Activated CD4-positive, CD25-positive, alpha-beta regulatory T cell treated with anti-CD3 and anti-CD28 coated beads, Interleukin-2, amount 50 U/mL, for 72 hours (primary cell): Measurements from ENCODE around the gene FRMD1.

ENCODE experiments used
- DNase-seq: peaks from one replicate; pipeline ENCODE4 v3.0.0; 2021

Gene FRMD1

DNA sequence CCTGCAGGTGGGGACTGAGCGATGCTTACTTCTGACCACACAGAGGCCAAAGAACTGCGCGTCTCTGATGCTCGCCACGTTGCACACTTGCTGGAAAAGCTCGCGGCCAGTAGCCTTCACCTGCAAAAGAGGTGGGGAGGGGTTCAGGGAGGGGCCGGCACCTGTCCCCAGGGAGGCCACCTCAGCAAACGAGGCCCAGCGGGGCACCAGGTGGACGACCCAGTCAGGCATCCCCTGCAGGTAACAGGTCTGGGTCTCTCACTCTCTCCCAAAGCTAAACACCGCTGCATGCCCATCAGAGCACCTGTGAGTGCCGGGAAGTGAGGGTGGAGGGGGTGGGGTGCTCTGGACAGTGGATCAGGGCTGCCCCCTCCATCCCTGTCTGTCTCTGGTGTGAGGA lies 3.8 kb downstream of the FRMD1 start:
- DNase-seq: no peak

DNA sequence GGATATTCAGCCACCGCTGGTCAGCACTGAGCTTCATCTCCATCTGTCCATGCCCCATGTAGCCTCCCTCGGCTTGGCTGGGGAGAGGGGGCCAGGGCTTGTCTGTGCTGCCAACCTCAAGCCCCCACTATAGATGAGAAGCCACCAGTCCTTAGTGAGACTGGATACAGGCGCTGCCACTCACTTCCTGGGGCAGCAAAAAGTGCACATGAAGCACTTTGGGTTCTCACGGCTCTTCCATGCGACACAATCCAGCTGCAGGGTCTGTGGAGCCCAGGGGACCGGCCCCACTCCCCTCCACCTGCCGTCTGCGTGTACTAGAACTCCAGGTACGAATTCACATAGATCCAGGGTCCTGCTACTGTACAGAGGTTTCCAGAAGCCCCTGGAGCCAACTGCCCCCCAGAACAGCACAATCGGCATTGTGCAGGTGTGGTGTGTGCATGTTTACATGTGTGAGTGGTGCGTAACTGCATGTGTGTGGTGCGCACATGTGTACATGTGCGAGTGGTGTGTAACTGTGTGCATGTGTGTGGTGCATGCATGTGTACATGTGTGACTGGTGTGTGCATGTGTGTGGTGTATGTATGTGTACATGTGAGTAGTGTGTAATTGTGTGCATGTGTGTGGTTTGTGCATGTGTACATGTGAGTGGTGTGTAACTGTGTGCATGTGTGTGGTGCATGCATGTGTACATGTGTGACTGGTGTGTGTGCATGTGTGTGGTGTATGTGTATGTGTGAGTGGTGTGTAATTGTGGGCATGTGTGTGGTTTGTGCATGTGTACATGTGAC lies 4.9 kb downstream of the FRMD1 start:
- no peak for DNase-seq

GRCh38 chr6:168072730-168073129 lies 6.3 kb downstream of the FRMD1 start:
- no peak for DNase-seq

GRCh38 chr6:168072261-168072660 lies 6.8 kb downstream of the FRMD1 start:
- DNase-seq: no peak

- no peak for DNase-seq
Measured at GRCh38 chr6:168071620-168072019, 7.4 kb downstream of the FRMD1 start.

GRCh38 chr6:168070804-168071203 lies 8.2 kb downstream of the FRMD1 start:
- DNase-seq: no peak

DNA sequence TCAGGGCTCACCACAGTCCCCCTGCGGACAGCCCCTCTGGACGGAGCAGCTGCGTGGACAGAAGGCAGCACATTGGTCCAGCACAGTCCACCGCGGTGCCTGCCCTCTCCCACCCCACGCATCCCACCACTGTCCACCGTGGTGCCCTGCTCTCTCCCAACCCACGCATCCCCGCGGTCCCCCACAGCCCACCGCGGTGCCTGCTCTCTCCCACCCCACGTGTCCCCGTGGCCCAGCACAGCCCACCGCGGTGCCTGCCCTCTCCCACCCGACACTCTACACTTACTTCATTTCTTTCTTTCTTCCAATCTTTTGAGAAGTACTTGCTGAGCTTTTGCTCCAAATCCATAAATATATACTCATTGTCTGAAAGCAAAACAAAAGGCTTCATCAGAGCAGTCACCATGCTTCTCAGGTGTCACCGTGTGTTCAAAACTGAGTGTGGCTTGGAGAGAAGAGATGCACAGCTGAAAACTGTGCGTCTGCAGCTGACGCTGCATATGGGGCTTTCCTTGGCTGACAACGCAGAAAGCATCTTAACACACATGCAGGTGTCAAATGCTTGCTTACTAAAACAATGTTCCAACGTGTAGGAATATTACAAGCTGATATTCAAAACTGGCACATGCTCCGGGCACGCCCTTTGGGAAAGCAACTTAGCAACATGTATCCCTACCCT lies 11.8 kb downstream of the FRMD1 start:
- DNase-seq: no peak

GRCh38 chr6:168064226-168064807 lies 14.7 kb downstream of the FRMD1 start:
- no peak for DNase-seq

GRCh38 chr6:168063431-168063830 lies 15.6 kb downstream of the FRMD1 start:
- DNase-seq: no peak

GRCh38 chr6:168062346-168063289 lies 16.4 kb downstream of the FRMD1 start:
- no peak for DNase-seq

GRCh38 chr6:168061269-168062210 lies 17.5 kb downstream of the FRMD1 start:
- no peak for DNase-seq

DNA sequence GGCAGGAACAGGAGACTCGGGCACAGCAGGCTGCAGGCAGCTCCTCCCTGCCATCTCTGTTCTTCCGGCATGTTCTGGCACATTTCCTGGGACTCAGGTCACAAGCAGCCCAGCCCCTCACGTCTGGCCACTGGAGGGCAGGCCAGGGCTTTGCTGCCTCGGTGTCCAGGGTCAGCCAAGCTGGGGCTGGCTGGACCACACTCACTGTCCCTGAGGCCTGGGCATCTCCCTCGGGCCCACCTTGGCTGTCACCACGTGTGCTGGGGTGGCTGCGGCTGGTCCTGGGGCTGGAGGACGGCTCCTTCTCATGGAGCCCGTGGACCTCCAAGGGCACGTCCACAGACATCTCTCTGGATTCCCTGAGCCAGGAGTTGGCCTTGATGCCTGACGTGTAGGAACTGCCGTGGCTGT lies 18.5 kb downstream of the FRMD1 start:
- no peak for DNase-seq

GRCh38 chr6:168058691-168059551 lies 20.1 kb downstream of the FRMD1 start:
- DNase-seq: no peak

DNA sequence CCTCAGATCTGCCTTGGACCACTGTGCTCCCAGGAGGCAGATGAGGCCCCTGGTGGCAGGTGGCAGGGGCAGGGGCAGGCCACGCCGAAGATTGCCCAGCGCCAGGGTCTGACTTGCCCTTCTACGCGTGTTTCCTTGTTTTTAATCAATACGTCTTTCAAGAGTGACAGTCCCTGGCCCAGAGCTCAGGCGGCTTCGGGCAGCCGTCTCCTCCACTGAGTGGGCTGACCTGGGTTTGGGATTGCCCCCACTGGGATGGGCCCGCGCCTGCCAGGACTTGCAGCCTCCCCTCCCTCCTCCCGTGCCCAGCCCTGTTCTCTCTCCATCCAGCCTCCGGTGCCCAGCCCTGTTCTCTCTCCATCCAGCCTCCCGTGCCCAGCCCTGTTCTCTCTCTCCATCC lies 21.2 kb downstream of the FRMD1 start:
- no peak for DNase-seq

- no peak for DNase-seq
Measured at GRCh38 chr6:168056892-168057527, 22.0 kb downstream of the FRMD1 start.

DNA sequence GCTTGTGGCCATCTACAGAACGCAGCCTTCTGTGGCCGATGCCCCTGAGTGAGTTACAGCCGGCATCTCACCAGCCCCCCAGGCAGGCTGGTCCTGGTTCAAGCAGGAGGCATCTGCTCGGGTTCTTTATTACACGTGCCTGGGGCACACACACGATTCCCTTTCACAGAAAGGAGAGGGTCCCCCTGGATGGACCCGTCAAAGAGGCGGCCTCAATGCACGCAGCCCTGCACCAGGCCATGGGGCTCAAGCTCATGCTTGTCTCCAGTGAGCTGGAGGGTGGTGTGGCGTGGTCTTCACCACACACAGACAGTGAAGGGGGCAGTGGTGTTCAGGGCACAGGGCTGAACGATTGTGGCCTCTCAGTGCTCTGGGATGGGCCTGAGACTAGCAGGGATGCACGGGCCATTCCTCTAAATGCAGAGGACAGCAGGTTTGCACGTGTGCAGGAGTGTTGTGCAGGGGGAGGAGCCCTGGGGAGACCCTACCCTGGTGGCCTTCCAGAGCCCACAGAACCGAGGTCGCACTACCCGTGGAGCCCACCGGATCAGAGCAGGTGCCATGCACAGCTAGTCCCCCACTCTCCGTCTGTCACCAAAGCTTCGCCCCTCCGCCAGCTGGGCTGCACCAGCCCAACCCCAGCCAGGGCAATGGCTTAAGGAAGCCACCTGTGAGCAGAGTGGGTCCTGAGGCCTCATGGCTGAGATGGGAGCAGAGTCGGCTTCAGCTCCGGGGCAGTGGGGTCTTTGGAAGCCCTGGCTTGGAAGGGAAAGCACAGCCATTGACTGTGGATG lies 23.1 kb downstream of the FRMD1 start:
- DNase-seq: no peak

DNA sequence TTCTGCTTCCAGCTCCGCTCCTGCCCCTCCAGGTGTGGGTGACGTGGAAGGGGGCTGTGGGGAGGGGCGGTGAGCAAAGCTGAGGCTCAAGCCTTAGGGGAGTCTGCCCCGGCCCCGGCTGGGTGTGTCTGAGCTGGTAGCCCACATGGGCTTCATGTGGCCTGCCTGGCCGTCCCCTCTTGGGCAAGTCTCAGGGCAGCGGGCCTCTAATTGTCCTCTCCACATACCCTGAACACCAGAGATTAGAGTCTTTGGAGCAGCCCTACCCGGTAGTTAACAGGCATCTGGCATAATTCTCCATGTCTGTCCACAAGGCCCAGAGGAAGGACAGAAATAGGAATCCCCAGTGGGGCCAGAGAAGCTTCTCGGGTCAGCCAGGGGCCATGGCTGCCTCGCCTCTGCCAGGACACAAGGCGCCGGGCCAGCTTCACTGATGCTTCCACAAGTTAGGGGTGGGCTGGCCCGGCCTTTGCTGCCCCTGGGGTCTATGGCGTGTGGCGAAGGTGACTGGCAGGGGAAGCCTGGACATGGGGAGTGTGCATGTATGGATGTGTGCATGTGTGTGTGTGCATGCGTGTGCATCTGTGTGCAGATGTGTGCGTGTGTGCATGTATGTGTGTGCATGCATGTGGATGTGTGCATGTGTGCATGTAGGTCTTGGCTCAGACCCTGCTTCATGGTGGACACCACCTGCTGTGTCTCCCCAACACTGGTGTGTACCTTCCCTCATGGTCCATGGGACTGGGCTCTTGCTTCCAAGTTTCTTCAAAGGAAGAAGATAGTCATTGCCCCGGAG lies 24.0 kb downstream of the FRMD1 start:
- no peak for DNase-seq

- DNase-seq: no peak
Measured at GRCh38 chr6:168053957-168054471, 25.0 kb downstream of the FRMD1 start.
